ENCODE measurements around the gene METTL25. TPM values are rescaled to one million over a fixed set of nuclear protein-coding genes. Genes with fewer than 3 reads are reported as not detected.

METTL25 gene
- polyA plus RNA-seq, 1 donor (not counting 4 experiments of a cell fraction or from before 2014, with no cell fraction given) = 6.0 TPM

DNA sequence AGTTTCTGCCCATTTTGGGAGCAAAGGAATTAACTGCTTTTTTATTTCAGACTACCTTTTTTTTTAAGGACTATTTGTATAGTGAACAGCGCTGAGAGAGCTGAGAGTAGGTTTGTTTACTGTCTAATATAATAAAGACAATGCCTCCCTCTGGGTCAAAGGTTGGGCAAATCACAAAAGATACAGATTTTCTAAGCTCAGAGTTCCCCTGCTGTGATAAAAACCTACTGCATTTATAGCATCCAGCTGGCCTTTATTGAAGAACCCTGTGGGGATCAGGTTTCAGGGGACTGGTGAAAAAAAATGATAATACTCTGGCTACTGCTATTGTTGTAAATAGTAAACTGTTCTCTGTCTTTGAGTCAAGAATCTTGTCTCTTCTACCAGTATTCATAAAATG, 28.8 kb upstream of the METTL25 start:
- DNase-seq (ENCODE audit: low read depth, low spot score) (no peak), FAIRE-seq (no peak)
- dilution Hi-C loops (cut with MboI; ENCODE audit: extremely low pct_ligation_motif_present, low sequenced_read_pairs) = no loop called here
- H3K27me3 ChIP-seq (ENCODE audit: control insufficient read depth, extremely low read depth, insufficient read depth, low read length) = no peaks in the 10 kb centered on the region
- no peak overlapping the region for H3K9ac ChIP-seq (ENCODE audit: control insufficient read depth, extremely low read depth, insufficient read depth, low read length)
- no peaks in the 10 kb centered on the region for H3K9me3 ChIP-seq (ENCODE audit: control insufficient read depth, low read depth, low read length)
- no peaks in the 10 kb centered on the region for H3K4me1 ChIP-seq (ENCODE audit: control insufficient read depth, extremely low read depth, insufficient read depth, low read length)
- H3K79me2 ChIP-seq (ENCODE audit: control insufficient read depth, insufficient read depth, low read length) = no peaks in the 10 kb centered on the region
- H2AFZ ChIP-seq (ENCODE audit: control insufficient read depth, low read length) = no peak overlapping the region
- H3K4me3 ChIP-seq (ENCODE audit: control insufficient read depth in 2 of 3, extremely low read depth in 1 of 3, insufficient read depth in 2 of 3, low read depth in 1 of 3, low read length in 3 of 3) = no peak overlapping the region
- no peak overlapping the region for H3K27ac ChIP-seq (ENCODE audit: control insufficient read depth, insufficient read depth, low read length)
- H4K20me1 ChIP-seq (ENCODE audit: control insufficient read depth, extremely low read depth, insufficient read depth, low read length) = no peaks in the 10 kb centered on the region
- TF ChIP-seq, protein P1, sequence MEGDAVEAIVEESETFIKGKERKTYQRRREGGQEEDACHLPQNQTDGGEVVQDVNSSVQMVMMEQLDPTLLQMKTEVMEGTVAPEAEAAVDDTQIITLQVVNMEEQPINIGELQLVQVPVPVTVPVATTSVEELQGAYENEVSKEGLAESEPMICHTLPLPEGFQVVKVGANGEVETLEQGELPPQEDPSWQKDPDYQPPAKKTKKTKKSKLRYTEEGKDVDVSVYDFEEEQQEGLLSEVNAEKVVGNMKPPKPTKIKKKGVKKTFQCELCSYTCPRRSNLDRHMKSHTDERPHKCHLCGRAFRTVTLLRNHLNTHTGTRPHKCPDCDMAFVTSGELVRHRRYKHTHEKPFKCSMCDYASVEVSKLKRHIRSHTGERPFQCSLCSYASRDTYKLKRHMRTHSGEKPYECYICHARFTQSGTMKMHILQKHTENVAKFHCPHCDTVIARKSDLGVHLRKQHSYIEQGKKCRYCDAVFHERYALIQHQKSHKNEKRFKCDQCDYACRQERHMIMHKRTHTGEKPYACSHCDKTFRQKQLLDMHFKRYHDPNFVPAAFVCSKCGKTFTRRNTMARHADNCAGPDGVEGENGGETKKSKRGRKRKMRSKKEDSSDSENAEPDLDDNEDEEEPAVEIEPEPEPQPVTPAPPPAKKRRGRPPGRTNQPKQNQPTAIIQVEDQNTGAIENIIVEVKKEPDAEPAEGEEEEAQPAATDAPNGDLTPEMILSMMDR (optimal IDR thresholded peaks at IDR 0.05 in 1 of 3, IDR thresholded peaks at IDR 0.05 in 1 of 3, conservative IDR thresholded peaks at IDR 0.05 in 1 of 3; ENCODE audit: extremely low read depth in 1 of 3, insufficient read depth in 2 of 3, low read length in 3 of 3) = no peak
- no peak for TF ChIP-seq EZH2 (IDR thresholded peaks at IDR 0.05; ENCODE audit: low read length)
- H3K9me1 ChIP-seq (ENCODE audit: control insufficient read depth, extremely low read depth, insufficient read depth, low read length) = no peaks in the 10 kb centered on the region
- no peaks in the 10 kb centered on the region for H3K36me3 ChIP-seq (ENCODE audit: control insufficient read depth in 2 of 2, extremely low read depth in 1 of 2, insufficient read depth in 2 of 2, low read length in 2 of 2)
- no peak overlapping the region for H3K4me2 ChIP-seq (ENCODE audit: control insufficient read depth, extremely low read depth, insufficient read depth, low read depth, low read length)

DNA sequence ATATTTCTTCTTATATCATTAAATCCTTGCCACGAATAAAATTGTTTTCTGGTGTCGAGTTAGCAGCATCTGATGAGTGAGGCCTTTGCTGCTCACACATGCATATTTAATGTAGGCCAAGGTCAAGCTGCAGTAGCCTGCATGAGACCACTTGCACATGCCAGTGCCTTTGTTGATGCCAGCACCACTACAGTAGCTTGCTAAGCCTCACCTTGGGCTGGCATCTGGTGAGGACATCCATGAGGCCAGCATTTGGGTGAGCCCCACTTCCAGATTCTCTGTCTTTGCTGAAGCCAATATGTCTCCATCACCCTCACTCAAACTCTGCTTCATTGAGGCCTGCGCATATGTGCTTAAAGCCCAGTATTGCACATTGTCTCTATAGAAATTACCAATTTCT, 8.2 kb upstream of the METTL25 start:
- dilution Hi-C loops (cut with MboI; ENCODE audit: extremely low pct_ligation_motif_present, low sequenced_read_pairs) = no loop called here
- Histone ChIP-seq H3K4me1 (ENCODE audit: control insufficient read depth, extremely low read depth, insufficient read depth, low read length) (no peaks in the 10 kb centered on the region), H2AFZ (ENCODE audit: control insufficient read depth, low read length) (no peak overlapping the region), H3K9ac (ENCODE audit: control insufficient read depth, extremely low read depth, insufficient read depth, low read length) (no peak overlapping the region), H3K4me2 (ENCODE audit: control insufficient read depth, extremely low read depth, insufficient read depth, low read depth, low read length) (no peak overlapping the region), H4K20me1 (ENCODE audit: control insufficient read depth, extremely low read depth, insufficient read depth, low read length) (no peaks in the 10 kb centered on the region), H3K9me3 (ENCODE audit: control insufficient read depth, low read depth, low read length) (no peaks in the 10 kb centered on the region), H3K27ac (ENCODE audit: control insufficient read depth, insufficient read depth, low read length) (no peak overlapping the region), H3K4me3 (ENCODE audit: control insufficient read depth in 2 of 3, extremely low read depth in 1 of 3, insufficient read depth in 2 of 3, low read depth in 1 of 3, low read length in 3 of 3) (no peak overlapping the region), H3K36me3 (ENCODE audit: control insufficient read depth in 2 of 2, extremely low read depth in 1 of 2, insufficient read depth in 2 of 2, low read length in 2 of 2) (peaks cover 3 to 5% of the 10 kb centered on the region in 2 experiments), H3K27me3 (ENCODE audit: control insufficient read depth, extremely low read depth, insufficient read depth, low read length) (no peaks in the 10 kb centered on the region), H3K79me2 (ENCODE audit: control insufficient read depth, insufficient read depth, low read length) (no peaks in the 10 kb centered on the region), H3K9me1 (ENCODE audit: control insufficient read depth, extremely low read depth, insufficient read depth, low read length) (no peaks in the 10 kb centered on the region)
- TF ChIP-seq, protein P1 (optimal IDR thresholded peaks at IDR 0.05 in 1 of 3, IDR thresholded peaks at IDR 0.05 in 1 of 3, conservative IDR thresholded peaks at IDR 0.05 in 1 of 3; ENCODE audit: extremely low read depth in 1 of 3, insufficient read depth in 2 of 3, low read length in 3 of 3) = no peak
- no peak for TF ChIP-seq EZH2 (IDR thresholded peaks at IDR 0.05; ENCODE audit: low read length)
- DNase-seq (ENCODE audit: low read depth, low spot score) = no peak
- FAIRE-seq = no peak
